GM21786 (cell line): ENCODE results near the gene INTS14.
"Not testable (repeated sequence)": the region's sequence is repeated elsewhere in the genome, so short reads cannot be mapped to it uniquely, and the experiment has no call there.

Experiments
- ATAC-seq: cut with Tn5 transposase; IDR thresholded peaks from one replicate; pipeline ENCODE4 v1.9.1; 2021; ENCODE audit not compliant: unreplicated experiment

INTS14 gene

GRCh38 chr15:65632780-65633375, 21.9 kb upstream of the INTS14 start:
- ATAC-seq = no peak

GRCh38 chr15:65631503-65631902, 20.6 kb upstream of the INTS14 start:
- ATAC-seq = no peak

DNA sequence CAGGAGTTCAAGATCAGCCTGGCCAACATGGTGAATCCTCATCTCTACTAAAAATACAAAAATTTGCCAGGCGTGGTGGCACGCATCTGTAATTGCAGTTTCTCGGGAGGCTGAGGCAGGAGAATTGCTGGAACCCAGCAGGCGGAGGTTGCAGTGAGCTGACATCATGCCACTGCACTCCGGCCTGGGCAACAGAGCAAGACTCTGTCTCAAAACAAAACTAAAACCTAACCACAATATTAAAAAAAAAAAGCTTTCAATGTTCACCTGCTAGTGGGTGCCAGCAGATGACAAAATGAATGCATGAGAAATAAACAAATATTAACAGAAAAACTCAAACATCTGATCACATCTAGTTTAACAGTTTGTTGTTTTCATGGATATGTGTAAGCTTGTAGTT, 19.8 kb upstream of the INTS14 start:
- ATAC-seq = peak; percentile 56

DNA sequence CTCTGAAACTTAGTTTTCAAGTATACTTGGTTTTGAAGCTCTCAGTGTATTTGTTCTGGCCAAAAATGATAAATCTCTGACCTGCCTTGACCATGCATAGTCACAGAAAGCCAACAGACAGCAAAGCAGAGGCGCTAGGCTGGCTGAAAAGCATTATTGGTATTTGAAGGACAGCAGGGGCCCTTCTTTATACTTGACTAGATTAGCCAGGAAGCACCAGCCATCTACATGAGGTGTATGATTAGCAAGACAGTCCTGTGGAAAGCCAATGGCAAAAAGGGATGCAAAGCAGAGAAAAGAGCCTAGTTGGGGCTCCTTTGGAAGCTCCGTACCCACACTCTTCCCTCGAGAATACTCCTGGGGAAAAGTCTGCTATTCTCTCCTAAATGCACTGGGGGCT, 18.6 kb upstream of the INTS14 start:
- ATAC-seq = no peak

GRCh38 chr15:65626856-65627255, 15.9 kb upstream of the INTS14 start:
- ATAC-seq = no peak

- ATAC-seq = no peak
Observed at GRCh38 chr15:65623103-65623502, 12.2 kb upstream of the INTS14 start.

- ATAC-seq = no peak
Observed at GRCh38 chr15:65621638-65622037, 10.7 kb upstream of the INTS14 start, which contains the start of gene SLC24A1. Gene SLC24A1, plus strand, starts transcription at chr15:65621938. Its CDS starts 2,143 bp downstream, at chr15:65624081.

GRCh38 chr15:65620833-65621232, 9.9 kb upstream of the INTS14 start:
- ATAC-seq = no peak

DNA sequence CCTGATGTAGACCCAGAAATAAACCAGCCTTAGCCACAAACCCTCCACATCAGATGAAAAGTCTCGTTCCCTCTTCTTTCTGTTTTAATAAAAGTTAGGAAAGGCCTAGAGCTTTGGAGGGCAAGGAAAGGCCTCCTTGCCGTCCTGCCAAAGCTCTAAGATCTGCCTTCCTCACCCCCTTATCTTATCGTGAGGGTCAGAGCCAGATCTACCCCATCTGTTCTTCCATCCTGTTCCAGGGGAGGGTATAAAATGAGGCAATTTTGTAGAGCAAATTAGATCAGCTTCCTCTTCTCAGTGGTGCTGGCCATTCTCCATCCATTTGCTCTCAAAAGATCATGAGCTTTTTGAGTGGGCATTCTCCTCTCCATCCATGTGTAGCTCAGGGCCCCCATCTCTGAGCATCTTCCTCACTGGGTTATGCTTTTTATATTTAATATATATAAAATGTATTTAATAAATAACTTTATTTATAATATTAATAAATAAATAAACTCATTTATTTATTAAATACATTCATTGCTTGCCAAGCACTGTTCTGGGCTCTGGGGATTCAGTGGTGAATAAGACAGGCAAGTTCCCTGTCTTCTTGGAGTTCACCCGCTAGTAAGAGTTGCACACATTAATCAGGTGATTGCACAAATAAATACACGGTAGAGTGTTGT, 8.8 kb upstream of the INTS14 start:
- no peak for ATAC-seq

DNA sequence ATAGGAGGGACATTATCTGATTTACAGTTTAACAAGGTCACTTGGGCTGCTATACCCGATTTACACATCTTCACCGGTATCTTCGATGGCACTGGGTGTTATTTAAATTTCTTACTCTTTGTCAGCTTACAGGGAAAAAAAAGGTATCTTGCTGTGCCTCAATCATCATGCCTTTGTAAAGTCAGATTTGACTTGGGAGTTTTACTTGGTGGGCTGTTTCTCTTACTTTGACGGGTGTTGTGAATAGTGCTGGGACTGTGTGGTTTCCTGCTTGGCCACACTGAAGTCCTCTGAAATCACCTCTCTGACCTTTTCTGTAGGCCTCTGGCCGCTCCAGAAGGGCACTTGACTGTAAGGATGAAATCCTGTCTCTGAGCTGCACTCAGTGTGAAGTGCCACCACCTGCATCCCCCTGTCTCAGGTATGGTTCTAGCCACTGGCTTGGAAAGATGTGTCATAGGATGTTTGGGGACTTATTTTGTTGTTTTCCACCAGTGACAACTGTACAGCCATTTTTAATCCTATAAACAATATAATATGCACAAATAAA, 7.7 kb upstream of the INTS14 start:
- no peak for ATAC-seq

DNA sequence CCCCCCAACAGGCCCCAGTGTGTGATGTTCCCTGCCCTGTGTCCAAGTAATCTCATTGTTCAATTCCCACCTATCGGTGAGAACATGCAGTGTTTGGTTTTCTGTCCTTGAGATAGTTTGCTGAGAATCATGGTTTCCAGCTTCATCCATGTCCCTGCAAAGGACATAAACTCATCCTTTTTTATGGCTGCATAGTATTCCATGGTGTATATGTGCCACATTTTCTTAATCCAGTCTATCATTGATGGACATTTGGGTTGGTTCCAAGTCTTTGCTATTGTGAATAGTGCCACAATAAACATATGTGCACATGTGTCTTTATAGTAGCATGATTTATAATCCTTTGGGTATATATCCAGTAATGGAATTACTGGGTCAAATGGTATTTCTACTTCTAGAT, 5.0 kb upstream of the INTS14 start:
- ATAC-seq = not testable (repeated sequence)

DNA sequence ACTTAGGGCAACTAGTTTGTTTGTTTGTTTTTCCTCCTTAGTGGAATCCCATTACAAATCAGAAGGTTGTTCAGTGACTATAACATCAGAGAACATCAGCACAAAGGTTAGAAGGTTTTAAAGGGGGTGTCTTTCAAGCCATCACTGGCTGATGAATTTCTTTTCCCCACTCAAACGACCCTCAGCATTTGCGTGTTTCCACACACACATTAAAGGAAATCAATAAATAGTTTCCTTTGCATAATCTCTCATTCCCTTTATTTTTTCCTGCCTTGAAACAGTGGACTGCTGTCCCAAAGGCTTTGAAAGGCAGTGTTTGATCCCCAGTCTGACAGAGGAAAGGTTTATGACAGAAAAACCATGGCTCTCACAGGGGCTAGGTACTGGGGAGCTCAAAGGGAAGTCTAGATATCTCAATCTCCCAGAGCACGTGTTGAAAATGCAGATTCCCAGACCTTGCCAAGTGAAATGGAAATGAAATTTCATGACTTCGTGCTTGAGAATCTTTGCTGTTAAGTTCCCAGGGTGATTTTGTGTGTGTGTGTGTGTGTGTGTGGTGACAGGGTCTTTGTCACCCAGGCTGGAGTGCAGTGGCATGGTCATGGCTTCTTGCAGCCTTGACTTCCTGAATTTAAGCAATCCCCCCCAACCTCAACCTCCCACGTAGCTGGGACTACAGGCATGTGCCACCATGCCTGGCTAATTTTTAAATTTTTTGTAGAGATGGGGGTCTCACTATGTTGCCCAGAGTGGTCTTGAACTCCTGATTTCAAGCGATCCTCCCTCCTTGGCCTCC, 2.2 kb upstream of the INTS14 start:
- ATAC-seq = no peak

- ATAC-seq = no peak
Observed at GRCh38 chr15:65612616-65612946, 1.6 kb upstream of the INTS14 start.

- ATAC-seq = no peak
Observed at GRCh38 chr15:65611888-65612615, 1.1 kb upstream of the INTS14 start.

DNA sequence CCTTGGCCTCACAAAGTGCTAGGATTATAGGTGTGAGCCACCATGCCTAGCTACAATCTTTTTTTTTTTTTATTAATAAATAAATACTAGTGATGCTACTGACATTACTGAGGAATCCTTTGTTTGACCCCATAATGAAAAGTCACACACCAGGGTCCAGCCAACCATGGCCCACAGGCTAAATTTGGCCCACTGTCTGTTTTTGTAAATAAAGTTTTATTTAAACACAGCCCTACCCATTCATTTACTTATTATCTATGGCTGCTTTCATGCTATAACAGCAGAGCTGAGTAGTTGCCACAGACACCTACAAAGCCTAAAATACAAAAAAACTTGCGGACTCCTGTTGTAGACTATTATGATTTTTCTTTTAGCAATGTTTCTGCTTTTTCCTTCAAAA, 7.4 kb downstream of the INTS14 start:
- ATAC-seq = no peak

DNA sequence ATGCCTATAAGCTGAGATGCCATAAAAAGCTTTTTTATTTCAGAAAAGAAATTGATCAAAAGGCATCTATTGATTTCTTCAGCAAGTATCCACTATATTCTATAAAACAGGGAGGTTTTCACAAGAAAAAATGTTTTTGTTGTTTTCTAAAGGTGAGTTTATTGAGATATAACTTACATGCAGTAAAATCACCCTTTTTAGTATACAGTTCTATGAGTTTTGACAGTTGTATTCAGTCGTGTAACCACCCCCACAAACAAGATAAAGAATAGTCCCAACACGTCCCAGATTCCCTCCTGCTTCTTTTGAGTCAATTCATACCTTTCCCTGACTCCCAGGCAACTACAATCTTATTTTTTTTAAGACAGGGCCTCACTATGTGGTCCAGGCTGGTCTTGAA, 7.8 kb downstream of the INTS14 start:
- no peak for ATAC-seq

DNA sequence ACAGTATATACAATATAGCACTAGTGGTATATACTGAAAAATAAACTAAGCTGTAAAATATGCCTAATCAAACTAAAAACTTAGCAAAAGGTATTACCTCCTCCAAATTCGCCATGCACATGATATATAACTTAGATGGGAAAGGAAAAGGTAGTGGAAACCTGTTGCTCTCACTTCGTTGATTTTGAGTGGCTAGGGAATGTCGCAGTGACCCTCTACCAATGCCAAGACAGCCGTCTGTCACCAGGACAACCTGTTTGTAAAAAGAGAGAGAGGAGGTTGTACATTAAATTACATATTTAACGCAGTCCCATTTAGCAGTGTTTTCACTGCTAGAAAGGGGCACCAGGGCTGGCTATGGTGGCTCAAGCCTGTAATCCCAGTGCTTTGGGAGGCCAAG, 11.3 kb downstream of the INTS14 start:
- no peak for ATAC-seq

DNA sequence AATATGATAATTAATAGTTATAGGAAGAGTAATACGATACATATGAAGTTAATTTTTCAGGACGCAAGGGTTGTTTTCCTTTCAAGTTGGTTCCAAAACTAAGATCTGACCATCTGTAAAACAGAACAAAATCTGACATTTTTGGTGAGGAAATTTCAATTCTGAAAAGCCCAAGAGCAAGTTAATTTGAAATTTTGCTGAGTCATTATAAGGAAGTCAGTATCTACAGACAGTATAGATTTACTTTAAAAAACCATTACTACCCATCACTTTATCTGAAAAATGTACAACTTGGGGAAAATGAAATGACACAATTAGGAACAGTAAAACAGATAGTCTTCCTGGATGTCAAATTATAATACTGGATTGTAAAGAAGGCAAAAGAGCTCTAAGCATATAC, 12.5 kb downstream of the INTS14 start:
- ATAC-seq = no peak

DNA sequence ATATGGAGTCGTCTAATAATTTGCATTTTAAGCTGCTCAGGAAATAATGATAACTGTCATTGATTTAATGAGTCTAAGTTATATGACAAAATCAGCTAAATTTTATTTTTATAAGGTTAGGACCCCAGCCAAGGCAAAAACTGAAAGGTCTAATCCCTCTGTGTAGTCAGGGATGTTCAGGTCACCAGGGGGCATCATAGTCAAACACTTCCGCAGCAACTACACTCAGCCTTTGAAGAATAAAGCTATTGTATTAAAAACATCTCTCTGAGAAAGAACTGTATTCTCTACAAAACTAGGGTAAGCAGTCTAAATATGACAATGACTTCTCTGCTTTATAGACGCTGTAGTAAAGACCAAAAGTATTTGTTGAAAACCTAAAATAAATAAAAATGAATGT, 15.0 kb downstream of the INTS14 start:
- no peak for ATAC-seq

- ATAC-seq = no peak
Observed at GRCh38 chr15:65587094-65587493, 23.8 kb downstream of the INTS14 start.

GRCh38 chr15:65584241-65584640, 26.7 kb downstream of the INTS14 start:
- ATAC-seq = no peak
